ENCODE measurements around the gene C10orf95. TPM values are rescaled to one million over a fixed set of nuclear protein-coding genes. Genes with fewer than 3 reads are reported as not detected.

Gene C10orf95
- total RNA-seq, 2 experiments from 2014 or later, result 0.20 to 0.36 TPM

DNA sequence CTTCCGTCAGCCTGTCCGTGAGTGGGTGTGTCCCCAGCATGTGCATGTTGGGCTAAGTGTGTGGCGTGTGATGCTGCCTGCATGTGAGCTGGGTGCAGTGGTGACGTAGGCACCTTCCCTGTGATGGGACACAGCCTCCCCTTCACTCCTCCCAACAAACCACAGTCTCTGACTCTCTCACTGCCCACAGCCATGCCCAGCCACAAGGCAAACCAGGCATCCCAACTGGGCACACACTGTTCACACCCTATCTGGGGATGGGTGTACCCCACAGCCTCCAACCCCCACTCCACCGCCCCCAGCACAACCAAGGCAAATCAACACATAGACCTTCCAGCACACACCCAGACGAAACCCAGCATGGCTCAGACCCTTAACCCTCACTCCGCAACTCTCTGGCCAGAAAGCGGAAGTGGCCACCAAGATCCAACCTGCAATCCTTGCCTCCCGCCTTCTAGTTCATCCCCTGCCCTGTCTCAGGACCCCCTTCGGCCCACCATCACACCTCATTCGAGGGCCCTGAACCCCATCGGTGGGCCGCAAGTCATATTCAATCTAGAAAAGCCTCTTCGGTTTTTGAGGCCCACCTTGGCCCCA lies 43.1 kb downstream of the C10orf95 start:
- ChIA-PET CTCF (interaction anchor here (0.9 to 6.4 kb wide), 2 partner anchors 9 to 178 kb away, joined by 8 to 28 read pairs; no protein-coding TSS in a partner anchor), POLR2A (interaction anchor here (1.1 to 6.4 kb wide), 5 partner anchors 12 to 163 kb away, joined by 3 to 88 read pairs (median 5); partner anchors contain the start of genes GBF1 and NFKB2)
- DNase-seq (peak; percentile 51), ATAC-seq (no peak)
- peaks cover 40% of the 10 kb centered on the region for H3K4me1 Mint-ChIP-seq (ENCODE audit: low read depth)
- no peaks in the 10 kb centered on the region for H3K9me3 Mint-ChIP-seq
- intact Hi-C loops (cut with micrococcal nuclease), result no loop called here
- peaks cover 7% of the 10 kb centered on the region for H3K27me3 Mint-ChIP-seq
- H3K27ac Mint-ChIP-seq, result peak overlapping the region; percentile 74
- H3K36me3 Mint-ChIP-seq (ENCODE audit: low read depth), result peaks cover 5% of the 10 kb centered on the region
- H3K4me3 Mint-ChIP-seq, result peak overlapping the region; percentile 62
- TF ChIP-seq, protein P1, sequence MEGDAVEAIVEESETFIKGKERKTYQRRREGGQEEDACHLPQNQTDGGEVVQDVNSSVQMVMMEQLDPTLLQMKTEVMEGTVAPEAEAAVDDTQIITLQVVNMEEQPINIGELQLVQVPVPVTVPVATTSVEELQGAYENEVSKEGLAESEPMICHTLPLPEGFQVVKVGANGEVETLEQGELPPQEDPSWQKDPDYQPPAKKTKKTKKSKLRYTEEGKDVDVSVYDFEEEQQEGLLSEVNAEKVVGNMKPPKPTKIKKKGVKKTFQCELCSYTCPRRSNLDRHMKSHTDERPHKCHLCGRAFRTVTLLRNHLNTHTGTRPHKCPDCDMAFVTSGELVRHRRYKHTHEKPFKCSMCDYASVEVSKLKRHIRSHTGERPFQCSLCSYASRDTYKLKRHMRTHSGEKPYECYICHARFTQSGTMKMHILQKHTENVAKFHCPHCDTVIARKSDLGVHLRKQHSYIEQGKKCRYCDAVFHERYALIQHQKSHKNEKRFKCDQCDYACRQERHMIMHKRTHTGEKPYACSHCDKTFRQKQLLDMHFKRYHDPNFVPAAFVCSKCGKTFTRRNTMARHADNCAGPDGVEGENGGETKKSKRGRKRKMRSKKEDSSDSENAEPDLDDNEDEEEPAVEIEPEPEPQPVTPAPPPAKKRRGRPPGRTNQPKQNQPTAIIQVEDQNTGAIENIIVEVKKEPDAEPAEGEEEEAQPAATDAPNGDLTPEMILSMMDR (IDR thresholded peaks at IDR 0.05), result no peak

DNA sequence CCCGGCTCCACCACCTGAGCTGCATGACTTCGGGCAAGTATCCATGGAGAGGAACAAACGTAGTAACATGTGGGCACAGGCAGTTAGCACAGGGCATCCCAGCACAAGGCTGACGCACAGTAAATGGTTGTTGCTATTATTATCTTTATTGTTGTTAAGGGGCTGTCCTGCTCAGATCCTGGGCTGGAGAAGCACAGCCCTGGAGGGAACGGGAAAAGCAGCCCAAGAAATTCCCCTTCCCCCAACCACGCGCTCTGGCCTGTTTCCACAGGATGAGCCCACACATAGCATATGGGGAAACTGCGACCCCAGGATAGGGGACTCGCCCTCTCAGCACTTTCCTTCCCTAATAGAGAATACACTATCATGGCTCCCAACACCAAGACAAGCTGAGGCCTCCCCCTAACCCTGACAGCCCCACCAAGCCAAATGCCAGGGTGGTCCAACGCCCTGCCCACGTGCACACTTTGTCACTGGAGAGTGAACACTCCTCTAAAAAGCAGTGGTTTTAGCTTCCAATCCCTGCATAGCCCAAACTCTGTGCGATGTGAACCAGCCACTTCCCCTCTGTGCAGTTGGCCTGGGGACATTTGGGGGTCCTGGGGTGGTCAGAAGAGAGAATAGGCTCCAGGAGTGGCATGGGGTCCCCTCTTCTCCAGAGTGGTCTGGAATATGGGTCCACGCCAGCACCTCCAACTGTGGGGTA lies 43.8 kb downstream of the C10orf95 start:
- no peaks in the 10 kb centered on the region for H3K9me3 Mint-ChIP-seq
- peaks cover 6% of the 10 kb centered on the region for H3K27me3 Mint-ChIP-seq
- ATAC-seq (no peak), DNase-seq (no peak)
- H3K4me3 Mint-ChIP-seq, result no peak overlapping the region
- intact Hi-C loops (cut with micrococcal nuclease), result no loop called here
- peaks cover 5% of the 10 kb centered on the region for H3K36me3 Mint-ChIP-seq (ENCODE audit: low read depth)
- ChIA-PET CTCF (interaction anchor here (0.9 to 15.2 kb wide), 4 partner anchors 9 to 177 kb away, joined by 3 to 143 read pairs (median 18); partner anchors contain the start of genes FBXL15 and NFKB2), POLR2A (interaction anchor here (1.1 to 6.4 kb wide), 5 partner anchors 11 to 54 kb away, joined by 3 to 88 read pairs (median 6); partner anchors contain the start of genes FBXL15 and NFKB2)
- no peak overlapping the region for H3K27ac Mint-ChIP-seq
- TF ChIP-seq, protein P1 (IDR thresholded peaks at IDR 0.05), result no peak
- peaks cover 34% of the 10 kb centered on the region for H3K4me1 Mint-ChIP-seq (ENCODE audit: low read depth)

- intact Hi-C loops (cut with micrococcal nuclease), result no loop called here
- Mint-ChIP-seq H3K4me1 (ENCODE audit: low read depth) (peaks cover 36% of the 10 kb centered on the region), H3K9me3 (no peaks in the 10 kb centered on the region), H3K4me3 (no peak overlapping the region), H3K36me3 (ENCODE audit: low read depth) (peaks cover 12% of the 10 kb centered on the region), H3K27ac (no peak overlapping the region), H3K27me3 (peaks cover 5% of the 10 kb centered on the region)
- POLR2A ChIA-PET, result interaction anchor here (1.3 to 6.4 kb wide), 4 partner anchors 11 to 55 kb away, joined by 4 to 88 read pairs (median 9); partner anchors contain the start of genes FBXL15 and NFKB2
- ATAC-seq, result no peak
- TF ChIP-seq, protein P1 (IDR thresholded peaks at IDR 0.05), result no peak
- DNase-seq, result peak; percentile 15
- CTCF ChIA-PET, result interaction anchor here (1.0 to 15.2 kb wide), 3 partner anchors 11 to 177 kb away, joined by 3 to 143 read pairs (median 28); partner anchors contain the start of genes FBXL15 and NFKB2
These were observed 44.5 kb downstream of the C10orf95 start for GRCh38 chr10:102406815-102407214.

GRCh38 chr10:102405632-102406031 lies 45.7 kb downstream of the C10orf95 start:
- TF ChIP-seq, protein P1 (IDR thresholded peaks at IDR 0.05), result no peak
- intact Hi-C loops (cut with micrococcal nuclease), result no loop called here
- Mint-ChIP-seq H3K27ac (peak overlapping the region; percentile 18), H3K9me3 (no peaks in the 10 kb centered on the region), H3K27me3 (no peaks in the 10 kb centered on the region), H3K36me3 (ENCODE audit: low read depth) (peaks cover 21% of the 10 kb centered on the region), H3K4me3 (no peak overlapping the region), H3K4me1 (ENCODE audit: low read depth) (peaks cover 32% of the 10 kb centered on the region)
- POLR2A ChIA-PET, result interaction anchor here (0.8 to 6.4 kb wide), 9 partner anchors 9 to 269 kb away, joined by 3 to 88 read pairs (median 5); partner anchors contain the start of genes FBXL15 and NFKB2
- CTCF ChIA-PET, result interaction anchor here (1.1 to 15.2 kb wide), 5 partner anchors 11 to 175 kb away, joined by 3 to 143 read pairs (median 4); partner anchors contain the start of gene FBXL15
- DNase-seq (peak; percentile 46), ATAC-seq (peak; percentile 2)

Data from activated CD8-positive, alpha-beta T cell treated with anti-CD3 and anti-CD28 coated beads for 36 hours (primary cell).